ENCODE results near the gene WT1. TPM values are rescaled to one million over a fixed set of nuclear protein-coding genes. Genes with fewer than 3 reads are reported as not detected.

The WT1 gene
- total and polyA plus RNA-seq, 8 donors: 0.13 to 3.6 (median 1.5) TPM

DNA sequence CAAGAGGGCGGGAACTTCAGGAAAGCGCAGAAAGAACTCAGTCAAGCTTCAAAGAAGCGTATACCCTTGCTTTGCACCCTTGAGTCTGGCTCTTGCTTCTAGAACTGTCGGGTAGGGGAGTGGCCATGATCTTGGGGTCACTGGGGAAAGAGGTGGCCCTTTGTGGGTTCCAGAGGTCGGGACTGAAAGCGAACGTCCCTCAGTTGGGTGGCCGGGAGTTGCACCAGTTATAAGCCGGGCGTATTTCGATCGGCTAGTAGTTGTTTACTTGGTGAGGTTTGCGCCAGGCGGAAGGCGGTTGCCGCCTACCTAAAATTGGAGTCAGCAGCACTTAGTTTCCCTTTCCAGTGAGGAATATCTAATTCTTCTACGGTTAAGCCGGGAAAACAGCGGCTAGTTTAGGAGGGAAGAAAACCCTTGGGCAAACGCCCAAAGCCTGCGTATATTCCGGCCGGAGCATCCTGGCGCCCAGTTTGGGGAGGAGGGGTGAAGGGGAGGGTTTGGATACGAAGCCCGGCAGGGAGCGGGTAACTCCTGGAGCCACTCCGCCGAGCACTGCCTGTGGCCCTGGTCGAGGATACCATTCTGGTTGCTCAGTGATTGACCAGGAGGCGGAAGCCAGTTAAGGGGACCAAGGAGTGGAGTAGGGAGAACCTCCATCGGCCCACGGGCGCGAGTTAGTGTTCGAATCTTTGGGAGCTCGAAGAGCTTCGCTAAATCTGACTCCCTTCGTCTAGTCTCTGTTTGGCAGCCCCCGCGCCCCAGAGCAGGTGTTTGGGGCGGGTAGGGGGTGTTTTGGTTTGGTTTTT is 807 bp upstream of the WT1 start:
- Histone ChIP-seq H3K27me3 (peaks cover 99 to 100% of the 10 kb centered on the region in 2 donors), H3K36me3 (no peaks in the 10 kb centered on the region), H3K27ac (no peak overlapping the region), H3K4me1 (peaks cover 6 to 40% of the 10 kb centered on the region in 2 donors), H3K9me3 (no peaks in the 10 kb centered on the region), H3K4me3 (no peak overlapping the region)
- intact Hi-C loops (cut with DNase I): no loop called here
- no peak for DNase-seq
- no peak for ATAC-seq
- TF ChIP-seq, protein P1, sequence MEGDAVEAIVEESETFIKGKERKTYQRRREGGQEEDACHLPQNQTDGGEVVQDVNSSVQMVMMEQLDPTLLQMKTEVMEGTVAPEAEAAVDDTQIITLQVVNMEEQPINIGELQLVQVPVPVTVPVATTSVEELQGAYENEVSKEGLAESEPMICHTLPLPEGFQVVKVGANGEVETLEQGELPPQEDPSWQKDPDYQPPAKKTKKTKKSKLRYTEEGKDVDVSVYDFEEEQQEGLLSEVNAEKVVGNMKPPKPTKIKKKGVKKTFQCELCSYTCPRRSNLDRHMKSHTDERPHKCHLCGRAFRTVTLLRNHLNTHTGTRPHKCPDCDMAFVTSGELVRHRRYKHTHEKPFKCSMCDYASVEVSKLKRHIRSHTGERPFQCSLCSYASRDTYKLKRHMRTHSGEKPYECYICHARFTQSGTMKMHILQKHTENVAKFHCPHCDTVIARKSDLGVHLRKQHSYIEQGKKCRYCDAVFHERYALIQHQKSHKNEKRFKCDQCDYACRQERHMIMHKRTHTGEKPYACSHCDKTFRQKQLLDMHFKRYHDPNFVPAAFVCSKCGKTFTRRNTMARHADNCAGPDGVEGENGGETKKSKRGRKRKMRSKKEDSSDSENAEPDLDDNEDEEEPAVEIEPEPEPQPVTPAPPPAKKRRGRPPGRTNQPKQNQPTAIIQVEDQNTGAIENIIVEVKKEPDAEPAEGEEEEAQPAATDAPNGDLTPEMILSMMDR (IDR thresholded peaks at IDR 0.05): no peak

DNA sequence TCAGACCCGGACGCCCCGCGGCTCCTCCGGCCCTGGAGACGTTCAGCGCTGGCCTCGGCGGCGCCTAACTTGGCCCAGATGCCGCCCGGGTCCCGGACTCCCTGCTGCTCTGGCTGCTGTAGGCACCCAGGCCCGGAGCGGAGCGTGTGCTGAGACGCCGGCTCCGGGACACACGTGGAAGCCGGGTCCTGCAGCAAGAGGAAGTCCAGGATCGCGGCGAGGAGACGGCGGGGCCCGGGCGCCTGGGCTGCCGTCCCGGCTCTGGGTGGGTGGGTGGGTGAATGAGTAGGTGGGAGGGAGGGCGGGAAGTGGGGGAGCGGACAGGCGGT is 223 bp downstream of the WT1 start:
- H3K27ac ChIP-seq: no peak overlapping the region
- peaks cover 97 to 100% of the 10 kb centered on the region in 2 donors for H3K27me3 ChIP-seq
- H3K9me3 ChIP-seq: no peaks in the 10 kb centered on the region
- ATAC-seq (peak; percentile 13), DNase-seq (no peak)
- peaks cover 6 to 40% of the 10 kb centered on the region in 2 donors for H3K4me1 ChIP-seq
- intact Hi-C loops (cut with DNase I): no loop called here
- no peaks in the 10 kb centered on the region for H3K36me3 ChIP-seq
- H3K4me3 ChIP-seq: peak overlapping the region; percentile 15 to 17
- TF ChIP-seq, protein P1 (IDR thresholded peaks at IDR 0.05): no peak

DNA sequence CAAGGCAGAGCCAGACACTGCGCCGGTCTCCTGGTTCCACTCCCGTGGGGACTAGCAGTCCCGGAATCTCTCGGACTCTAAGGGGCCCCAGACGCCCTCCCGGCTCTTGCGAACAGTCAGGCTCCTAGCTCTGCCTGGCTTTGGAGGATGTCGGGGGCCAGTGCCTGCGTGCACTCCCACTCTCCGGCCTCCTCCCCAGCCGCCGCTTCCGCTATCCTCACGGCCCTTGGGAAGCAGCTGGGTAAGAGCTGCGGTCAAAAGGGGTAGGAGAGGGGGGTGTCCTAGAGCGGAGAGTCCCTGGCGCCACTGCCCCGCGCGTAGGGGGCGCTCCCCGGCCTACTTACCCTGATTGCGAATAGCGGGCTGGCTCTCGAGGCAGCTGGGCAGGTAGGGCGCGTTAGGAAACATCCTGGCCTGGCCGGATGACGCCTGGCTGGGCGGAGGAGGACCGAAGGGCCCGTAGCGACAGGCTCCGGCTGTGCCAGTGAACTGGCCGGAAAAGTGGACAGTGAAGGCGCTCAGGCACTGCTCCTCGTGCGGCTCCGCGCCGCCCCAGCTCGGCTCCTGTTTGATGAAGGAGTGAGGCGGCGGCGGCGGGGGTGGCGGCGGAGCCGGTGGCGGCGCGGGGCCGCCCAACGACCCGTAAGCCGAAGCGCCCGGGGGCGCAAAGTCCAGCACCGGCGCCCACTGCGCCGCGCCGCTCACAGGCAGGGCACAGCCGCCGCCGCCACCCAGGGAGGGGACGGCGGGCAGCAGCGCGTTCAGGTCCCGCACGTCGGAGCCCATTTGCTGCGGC is 785 bp downstream of the WT1 start:
- H3K27ac ChIP-seq: no peak overlapping the region
- no peaks in the 10 kb centered on the region for H3K36me3 ChIP-seq
- no peaks in the 10 kb centered on the region for H3K9me3 ChIP-seq
- peaks cover 6 to 40% of the 10 kb centered on the region in 2 donors for H3K4me1 ChIP-seq
- peaks cover 97 to 100% of the 10 kb centered on the region in 2 donors for H3K27me3 ChIP-seq
- TF ChIP-seq, protein P1 (IDR thresholded peaks at IDR 0.05): no peak
- no peak for DNase-seq
- intact Hi-C loops (cut with DNase I): no loop called here
- peak overlapping the region; percentile 15 to 17 for H3K4me3 ChIP-seq
- no peak for ATAC-seq

DNA sequence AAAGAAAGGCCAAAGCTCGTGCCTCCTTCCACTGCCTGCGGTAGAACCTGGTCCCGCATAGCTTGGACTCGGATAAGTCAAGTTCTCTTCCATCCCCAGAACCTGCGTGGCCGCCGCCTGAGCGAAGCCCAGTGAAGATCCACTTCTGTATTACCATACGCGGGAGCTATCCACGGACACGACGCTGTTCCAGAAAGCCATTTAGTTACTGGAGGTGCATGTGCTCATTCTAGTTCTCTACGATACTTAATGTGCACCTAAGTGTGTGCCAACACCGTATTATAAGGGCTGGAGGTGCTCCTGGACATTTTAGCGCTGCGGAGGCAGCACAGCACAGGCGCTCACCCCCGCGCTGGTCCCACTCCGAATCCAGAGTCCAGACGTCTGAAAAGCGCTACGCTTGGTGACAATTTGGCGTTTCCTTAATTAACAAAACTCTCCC is 1.4 kb downstream of the WT1 start:
- intact Hi-C loops (cut with DNase I): no loop called here
- H3K36me3 ChIP-seq: no peaks in the 10 kb centered on the region
- H3K4me3 ChIP-seq: peak overlapping the region in 1 of 2 donors; percentile 15

More for the DNA sequence above, 1.4 kb downstream of the WT1 start:
- Histone ChIP-seq H3K9me3 (no peaks in the 10 kb centered on the region), H3K27ac (no peak overlapping the region), H3K4me1 (peaks cover 6 to 36% of the 10 kb centered on the region in 2 donors), H3K27me3 (peaks cover 95 to 100% of the 10 kb centered on the region in 2 donors)
- TF ChIP-seq, protein P1 (IDR thresholded peaks at IDR 0.05): no peak
- ATAC-seq (no peak), DNase-seq (no peak)
